HFF-Myc (cell line): ENCODE data around the gene PPP1R9A.
"Not testable (repeated sequence)": the region's sequence is repeated elsewhere in the genome, so short reads cannot be mapped to it uniquely, and the experiment has no call there.

ENCODE experiments used
- DNase-seq: peaks from one replicate; pipeline ENCODE4 v3.0.0-alpha.2; 2011; ENCODE audit warnings: low read depth; ENCODE audit errors: extremely low read depth
- H3K4me3 ChIP-seq: replicated peaks from 2 replicates; pipeline ENCODE4 v1.5.1; 2011; ENCODE audit warnings: low read depth, mild to moderate bottlenecking, control low read depth, low read length
- CTCF ChIP-seq: IDR thresholded peaks from 2 replicates; pipeline ENCODE4 v1.5.1; 2012; ENCODE audit warnings: mild to moderate bottlenecking, low read depth, low read length, control low read depth; ENCODE audit errors: missing control alignments

The PPP1R9A gene

GRCh38 chr7:95001815-95002561, 94.6 kb downstream of the PPP1R9A start:
- H3K4me3 ChIP-seq, result no peak overlapping the region
- DNase-seq, result no peak
- no peak for TF ChIP-seq CTCF

- no peak overlapping the region for H3K4me3 ChIP-seq
- no peak for DNase-seq
- TF ChIP-seq CTCF, result no peak
These were observed 95.4 kb downstream of the PPP1R9A start for GRCh38 chr7:95002775-95003174.

GRCh38 chr7:95004618-95005247, 97.3 kb downstream of the PPP1R9A start:
- TF ChIP-seq CTCF, result no peak
- no peak for DNase-seq
- no peak overlapping the region for H3K4me3 ChIP-seq

GRCh38 chr7:95006010-95006409, 98.6 kb downstream of the PPP1R9A start:
- no peak overlapping the region for H3K4me3 ChIP-seq
- no peak for DNase-seq
- no peak for TF ChIP-seq CTCF

GRCh38 chr7:95008773-95009172, 101.4 kb downstream of the PPP1R9A start:
- not testable (repeated sequence) for H3K4me3 ChIP-seq, DNase-seq

- DNase-seq, result no peak
- TF ChIP-seq CTCF, result no peak
- no peak overlapping the region for H3K4me3 ChIP-seq
These were observed 103.9 kb downstream of the PPP1R9A start for GRCh38 chr7:95011146-95011928.

- TF ChIP-seq CTCF, result no peak
These were observed 104.6 kb downstream of the PPP1R9A start for GRCh38 chr7:95011995-95012394.

More at GRCh38 chr7:95011995-95012394, 104.6 kb downstream of the PPP1R9A start:
- H3K4me3 ChIP-seq, result no peak overlapping the region
- no peak for DNase-seq
